Mesendoderm (in vitro differentiated cells): ENCODE data around the gene IKBKE.

ENCODE experiments used
- DNase-seq: peaks from one replicate; pipeline ENCODE4 v3.0.0; 2013
- H2AK5ac ChIP-seq: 2 replicates; pipeline ENCODE4 v1.6.1; 2013; ENCODE audit warnings: low read length, inconsistent platforms
- H2BK120ac ChIP-seq: 2 replicates; pipeline ENCODE4 v1.6.1; 2013; ENCODE audit warnings: low read depth, mild to moderate bottlenecking, low read length, moderate library complexity, mixed read lengths
- H2BK15ac ChIP-seq: replicated peaks from 2 replicates; pipeline ENCODE4 v1.6.1; 2013; ENCODE audit warnings: low read depth, mild to moderate bottlenecking, moderate library complexity
- H2BK5ac ChIP-seq: 2 replicates; pipeline ENCODE4 v1.6.1; 2013; ENCODE audit warnings: low read length, inconsistent platforms
- H3K18ac ChIP-seq: 2 replicates; pipeline ENCODE4 v1.6.1; 2013; ENCODE audit warnings: mild to moderate bottlenecking, low read length, mixed read lengths
- H3K23ac ChIP-seq: one replicate; pipeline ENCODE4 v1.6.1; 2013; ENCODE audit warnings: low read length
- H3K27ac ChIP-seq: 2 replicates; pipeline ENCODE4 v1.5.1; 2013; ENCODE audit warnings: low read depth, mild to moderate bottlenecking, inconsistent platforms, low read length, moderate library complexity
- H3K27me3 ChIP-seq: 2 replicates; pipeline ENCODE4 v1.6.1; 2013; ENCODE audit warnings: low read length, control low read depth, mild to moderate bottlenecking, inconsistent platforms; ENCODE audit not compliant: insufficient read depth, poor library complexity
- H3K36me3 ChIP-seq: 2 replicates; pipeline ENCODE4 v1.6.1; 2013; ENCODE audit warnings: low read length, inconsistent platforms; ENCODE audit not compliant: control insufficient read depth, insufficient read depth
- H3K4ac ChIP-seq: one replicate; pipeline ENCODE4 v1.6.1; 2013; ENCODE audit warnings: low read depth, mild to moderate bottlenecking, low read length, moderate library complexity
- H3K4me1 ChIP-seq: 2 replicates; pipeline ENCODE4 v1.6.1; 2013; ENCODE audit warnings: low read depth, low read length, inconsistent platforms; ENCODE audit not compliant: control insufficient read depth
- H3K4me2 ChIP-seq: 2 replicates; pipeline ENCODE4 v1.6.1; 2013; ENCODE audit warnings: low read length
- H3K4me3 ChIP-seq: 2 replicates; pipeline ENCODE4 v1.5.1; 2013; ENCODE audit warnings: mild to moderate bottlenecking, low read length
- H3K56ac ChIP-seq: one replicate; pipeline ENCODE4 v1.6.1; 2013; ENCODE audit warnings: low read length
- H3K79me1 ChIP-seq: 2 replicates; pipeline ENCODE4 v1.6.1; 2013; ENCODE audit warnings: low read length, inconsistent platforms
- H3K79me2 ChIP-seq: 2 replicates; pipeline ENCODE4 v1.6.1; 2013; ENCODE audit warnings: mild to moderate bottlenecking, low read length; ENCODE audit not compliant: control insufficient read depth, insufficient read depth
- H3K9ac ChIP-seq: 2 replicates; pipeline ENCODE4 v1.6.1; 2013; ENCODE audit warnings: low read length, inconsistent platforms
- H4K5ac ChIP-seq: one replicate; pipeline ENCODE4 v1.6.1; 2013; ENCODE audit warnings: low read length
- H4K8ac ChIP-seq: one replicate; pipeline ENCODE4 v1.6.1; 2013; ENCODE audit warnings: low read depth, mild to moderate bottlenecking, control low read depth, low read length, moderate library complexity
- WGBS: extraction: QIAGEN DNeasy Blood & Tissue Kit; methylation state at CpG from one replicate; pipeline ENCODE4 v1.1.7; 2013; ENCODE audit warnings: low lambda C conversion rate, missing lambda C conversion rate; ENCODE audit not compliant: insufficient coverage; ENCODE audit errors: extremely low coverage; 5-methylcytosine and 5-hydroxymethylcytosine counted together

The IKBKE gene

DNA sequence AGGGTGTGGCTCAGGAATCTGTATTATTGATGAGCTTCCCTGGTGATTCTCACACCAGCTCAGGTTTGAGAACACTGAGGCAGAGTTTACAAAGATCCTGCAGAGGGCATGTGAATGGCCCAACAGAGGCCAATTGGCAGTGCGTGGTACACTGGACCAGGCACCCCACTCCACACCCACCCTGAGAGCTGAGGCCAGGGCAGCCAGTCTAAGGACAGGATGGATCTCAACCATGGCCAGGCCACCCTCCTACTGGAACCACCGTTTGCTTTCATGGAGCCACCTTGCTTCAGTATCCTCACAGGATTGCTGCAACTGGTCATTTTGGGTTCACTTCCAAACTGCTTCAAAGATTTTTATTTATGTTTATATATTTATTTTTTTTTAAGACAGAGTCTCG, 29.8 kb downstream of the IKBKE start:
- Histone ChIP-seq H4K8ac (no peak overlapping the region), H3K56ac (no peak overlapping the region), H3K4me2 (no peak overlapping the region), H2BK15ac (no peak overlapping the region), H4K5ac (no peak overlapping the region), H3K36me3 (no peaks in the 10 kb centered on the region), H3K23ac (no peak overlapping the region), H3K4me3 (no peak overlapping the region), H3K79me2 (no peaks in the 10 kb centered on the region), H3K27me3 (no peaks in the 10 kb centered on the region), H3K4me1 (no peaks in the 10 kb centered on the region), H3K18ac (no peak overlapping the region), H3K9ac (no peak overlapping the region), H2AK5ac (no peak overlapping the region), H3K79me1 (no peaks in the 10 kb centered on the region), H3K27ac (no peak overlapping the region), H2BK5ac (no peak overlapping the region), H3K4ac (no peak overlapping the region), H2BK120ac (no peak overlapping the region)
- WGBS: no CpG with 5 or more reads among the region's 3 CpGs
- no peak for DNase-seq

DNA sequence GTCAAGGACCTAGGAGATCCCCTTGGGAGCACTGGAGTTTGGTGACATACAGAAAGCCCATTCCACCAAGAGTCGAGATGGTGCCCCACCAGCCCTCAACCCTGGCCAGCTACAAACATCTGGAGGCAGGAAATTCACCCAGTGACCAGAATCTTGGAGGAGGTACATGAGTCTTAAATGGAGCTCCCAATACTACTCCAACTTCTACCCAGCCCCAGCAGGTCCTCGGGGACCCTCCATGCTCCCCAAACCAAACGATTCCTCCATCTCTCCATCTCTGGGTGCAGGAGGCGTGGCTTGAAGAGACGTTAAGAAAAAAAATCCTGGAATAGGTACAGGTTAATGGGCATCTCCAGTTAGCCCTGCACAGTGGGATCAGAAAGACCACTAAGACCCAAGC, 31.6 kb downstream of the IKBKE start:
- H3K79me2 ChIP-seq: no peaks in the 10 kb centered on the region
- H3K27me3 ChIP-seq: peaks cover under 1% of the 10 kb centered on the region
- no peak overlapping the region for H3K9ac ChIP-seq
- H3K27ac ChIP-seq: no peak overlapping the region
- no peak overlapping the region for H3K18ac ChIP-seq
- H2BK120ac ChIP-seq: no peak overlapping the region
- no peak overlapping the region for H2AK5ac ChIP-seq
- WGBS: no CpG with 5 or more reads among the region's 5 CpGs
- no peak overlapping the region for H3K23ac ChIP-seq
- H2BK5ac ChIP-seq: no peak overlapping the region
- no peaks in the 10 kb centered on the region for H3K4me1 ChIP-seq
- no peak overlapping the region for H3K4me2 ChIP-seq
- no peaks in the 10 kb centered on the region for H3K79me1 ChIP-seq
- no peak overlapping the region for H3K4me3 ChIP-seq
- no peaks in the 10 kb centered on the region for H3K36me3 ChIP-seq
- H2BK15ac ChIP-seq: no peak overlapping the region
- H3K56ac ChIP-seq: no peak overlapping the region
- DNase-seq: no peak
- H3K4ac ChIP-seq: no peak overlapping the region
- no peak overlapping the region for H4K8ac ChIP-seq
- no peak overlapping the region for H4K5ac ChIP-seq

DNA sequence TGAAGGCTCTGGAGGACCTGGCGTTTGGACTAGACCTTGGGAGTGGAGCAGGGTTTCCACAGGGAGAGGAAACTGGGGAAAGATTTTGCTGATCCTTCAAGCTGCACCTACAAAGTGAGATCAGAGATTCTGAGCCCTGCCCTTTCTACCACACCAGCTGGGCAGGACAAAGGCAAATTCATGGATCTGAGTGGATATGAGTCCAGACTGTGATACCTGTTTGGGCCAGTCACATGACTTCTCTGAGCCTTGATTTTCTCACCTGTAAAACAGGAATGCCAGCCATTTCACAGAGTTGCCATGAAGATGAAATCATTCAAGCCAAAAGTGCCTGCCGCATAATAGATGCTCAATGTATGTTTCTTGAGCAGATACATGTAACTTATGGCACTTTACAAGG, 32.1 kb downstream of the IKBKE start:
- H3K27me3 ChIP-seq: peaks cover 3% of the 10 kb centered on the region
- H3K79me2 ChIP-seq: no peaks in the 10 kb centered on the region
- H2BK5ac ChIP-seq: no peak overlapping the region
- H3K36me3 ChIP-seq: no peaks in the 10 kb centered on the region
- H3K56ac ChIP-seq: no peak overlapping the region
- H2BK15ac ChIP-seq: no peak overlapping the region
- H4K5ac ChIP-seq: no peak overlapping the region
- no peak overlapping the region for H3K4ac ChIP-seq
- H3K4me1 ChIP-seq: no peaks in the 10 kb centered on the region
- no peak overlapping the region for H3K23ac ChIP-seq
- no peak overlapping the region for H3K4me3 ChIP-seq
- no peak overlapping the region for H3K9ac ChIP-seq
- WGBS: no CpG with 5 or more reads among the region's 2 CpGs
- no peak overlapping the region for H2BK120ac ChIP-seq
- H3K18ac ChIP-seq: no peak overlapping the region
- DNase-seq: no peak
- no peak overlapping the region for H3K4me2 ChIP-seq
- no peaks in the 10 kb centered on the region for H3K79me1 ChIP-seq
- no peak overlapping the region for H3K27ac ChIP-seq
- no peak overlapping the region for H4K8ac ChIP-seq
- H2AK5ac ChIP-seq: no peak overlapping the region

DNA sequence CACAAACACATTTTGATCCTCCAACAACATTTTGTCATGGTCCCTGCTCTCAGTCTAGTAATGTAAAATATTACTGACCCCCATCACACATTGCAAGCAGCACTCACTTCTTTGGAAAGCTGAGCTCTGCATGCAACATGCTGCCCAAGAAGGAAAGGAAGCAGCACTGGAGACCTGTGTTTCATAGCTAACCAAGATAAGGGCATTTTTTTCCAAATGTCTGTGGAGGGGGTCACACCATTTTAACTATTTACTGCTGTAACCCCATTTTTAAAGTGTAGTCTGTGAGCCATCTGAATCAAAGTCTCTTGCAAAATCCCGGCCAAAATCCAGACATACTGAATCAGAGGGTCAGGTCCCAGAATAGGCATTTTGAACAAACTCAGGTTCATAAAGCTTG, 32.5 kb downstream of the IKBKE start:
- DNase-seq: no peak
- WGBS: no CpG with 5 or more reads among the region's 1 CpG

DNA sequence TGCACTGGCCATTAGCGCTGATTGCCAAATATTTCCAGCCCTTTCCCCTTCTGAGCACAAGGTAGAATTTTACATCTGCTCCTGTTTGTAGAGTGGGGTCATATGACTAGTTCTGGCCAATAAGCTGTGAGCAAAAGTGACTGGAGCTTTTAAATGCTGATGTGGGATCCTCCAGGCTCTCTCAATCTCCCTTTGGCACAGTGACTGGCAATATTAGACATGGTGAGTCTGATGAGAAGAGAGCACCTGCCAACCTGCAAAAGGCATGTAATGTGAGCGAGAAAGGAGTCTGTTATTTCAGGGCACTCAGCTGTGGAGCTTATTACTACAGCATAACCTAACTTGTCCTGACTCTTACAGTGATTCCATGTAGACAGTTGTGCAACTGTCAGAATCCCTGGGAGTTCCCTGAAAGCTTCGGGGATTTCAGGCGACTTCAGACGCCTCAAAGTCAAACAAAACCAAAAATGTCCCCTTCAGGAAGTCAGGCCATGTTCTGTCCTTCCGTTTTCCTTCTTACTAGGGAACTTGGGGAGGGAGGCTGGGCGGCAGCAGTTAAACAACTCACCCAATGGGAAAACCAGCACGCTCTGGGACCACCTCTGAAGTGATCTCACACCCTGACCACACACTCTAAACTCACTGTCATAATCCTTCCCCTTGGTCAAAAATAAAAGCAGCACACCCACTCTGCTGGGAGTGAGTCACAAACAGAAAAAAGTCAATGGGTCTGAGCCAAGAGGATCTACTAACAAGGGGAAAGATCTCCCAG, 33.5 kb downstream of the IKBKE start:
- Histone ChIP-seq H2BK120ac (no peak overlapping the region), H3K23ac (no peak overlapping the region), H4K8ac (no peak overlapping the region), H3K4me2 (no peak overlapping the region), H3K56ac (no peak overlapping the region), H3K36me3 (no peaks in the 10 kb centered on the region), H3K4me1 (no peaks in the 10 kb centered on the region), H2BK15ac (no peak overlapping the region), H3K27me3 (peaks cover 14% of the 10 kb centered on the region), H3K27ac (no peak overlapping the region), H2AK5ac (no peak overlapping the region), H3K79me2 (no peaks in the 10 kb centered on the region), H2BK5ac (no peak overlapping the region), H3K9ac (no peak overlapping the region), H3K79me1 (no peaks in the 10 kb centered on the region), H3K4ac (no peak overlapping the region), H3K18ac (no peak overlapping the region), H4K5ac (no peak overlapping the region), H3K4me3 (no peak overlapping the region)
- no peak for DNase-seq
- WGBS: no CpG with 5 or more reads among the region's 8 CpGs

More for the DNA sequence above, 32.5 kb downstream of the IKBKE start:
- no peak overlapping the region for H4K5ac ChIP-seq
- no peak overlapping the region for H3K4ac ChIP-seq
- H3K79me1 ChIP-seq: no peaks in the 10 kb centered on the region
- no peak overlapping the region for H3K4me3 ChIP-seq
- peaks cover 6% of the 10 kb centered on the region for H3K27me3 ChIP-seq
- H3K18ac ChIP-seq: no peak overlapping the region
- H2BK15ac ChIP-seq: no peak overlapping the region
- H3K4me2 ChIP-seq: no peak overlapping the region
- no peak overlapping the region for H2BK5ac ChIP-seq
- no peak overlapping the region for H3K9ac ChIP-seq
- H3K56ac ChIP-seq: no peak overlapping the region
- H3K79me2 ChIP-seq: no peaks in the 10 kb centered on the region
- H2BK120ac ChIP-seq: no peak overlapping the region
- no peak overlapping the region for H3K27ac ChIP-seq
- no peak overlapping the region for H3K23ac ChIP-seq
- H4K8ac ChIP-seq: no peak overlapping the region
- no peak overlapping the region for H2AK5ac ChIP-seq
- H3K36me3 ChIP-seq: no peaks in the 10 kb centered on the region
- no peaks in the 10 kb centered on the region for H3K4me1 ChIP-seq

DNA sequence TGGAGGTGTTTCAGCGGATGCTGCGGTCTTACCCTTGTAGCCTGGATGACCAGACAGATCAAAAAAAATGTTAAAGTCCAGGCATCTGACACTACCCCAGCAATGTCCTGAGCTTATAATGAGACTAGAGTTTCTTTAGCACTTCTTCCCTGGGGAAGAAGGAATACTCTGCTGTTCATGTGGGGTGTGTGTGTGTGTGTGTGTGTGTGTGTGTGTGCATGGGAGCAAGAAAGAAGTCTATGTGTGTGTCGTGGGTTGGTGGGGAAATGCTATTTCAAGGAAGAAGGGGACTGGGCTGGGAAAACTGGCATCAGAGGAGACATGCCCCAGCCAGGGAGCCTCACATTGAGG, 34.1 kb downstream of the IKBKE start:
- WGBS: no CpG with 5 or more reads among the region's 3 CpGs
- no peak overlapping the region for H3K4me2 ChIP-seq
- H3K56ac ChIP-seq: no peak overlapping the region

More for the DNA sequence above, 34.1 kb downstream of the IKBKE start:
- Histone ChIP-seq H3K18ac (no peak overlapping the region), H3K4ac (no peak overlapping the region), H2BK15ac (no peak overlapping the region), H4K5ac (no peak overlapping the region), H3K23ac (no peak overlapping the region), H3K79me2 (no peaks in the 10 kb centered on the region), H3K27me3 (peaks cover 17% of the 10 kb centered on the region), H3K27ac (no peak overlapping the region), H3K36me3 (no peaks in the 10 kb centered on the region), H4K8ac (no peak overlapping the region), H2BK5ac (no peak overlapping the region), H2AK5ac (no peak overlapping the region), H2BK120ac (no peak overlapping the region), H3K9ac (no peak overlapping the region), H3K4me1 (no peaks in the 10 kb centered on the region), H3K4me3 (no peak overlapping the region), H3K79me1 (no peaks in the 10 kb centered on the region)
- no peak for DNase-seq
